ENCODE measurements around the gene HRH3. TPM values are rescaled to one million over a fixed set of nuclear protein-coding genes. Genes with fewer than 3 reads are reported as not detected.

The HRH3 gene
- total RNA-seq, 1 donor from 2014 or later = 0.09 TPM

DNA sequence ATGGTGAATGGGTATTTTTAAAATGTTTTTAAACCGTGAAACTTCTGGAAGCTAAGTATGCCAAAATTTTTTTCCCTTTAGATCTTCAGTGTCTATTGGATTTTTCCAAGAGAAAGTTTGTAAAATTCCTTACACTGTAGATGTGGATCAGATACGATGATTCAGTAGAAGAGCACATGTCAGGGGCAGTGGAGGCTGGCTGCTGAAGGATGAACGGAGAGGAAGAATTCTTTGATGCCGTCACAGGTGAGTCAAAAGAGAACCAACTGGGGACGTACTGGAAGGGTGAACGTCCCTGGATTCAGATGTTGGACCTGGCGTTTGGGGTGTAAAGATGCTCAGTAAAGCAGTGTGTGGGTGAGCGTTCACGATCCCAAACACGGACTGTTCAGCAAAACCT lies 35.9 kb upstream of the HRH3 start:
- no peaks in the 10 kb centered on the region for H3F3A ChIP-seq (ENCODE audit: low read depth)
- H3K9ac ChIP-seq = no peak overlapping the region
- no peak for DNase-seq (ENCODE audit: low spot score)
- peaks cover 7% of the 10 kb centered on the region for H3K4me1 ChIP-seq
- H3K27ac ChIP-seq = no peak overlapping the region
- H3K27ac Mint-ChIP-seq = no peak overlapping the region
- no peak overlapping the region for H3K4me3 Mint-ChIP-seq
- no peaks in the 10 kb centered on the region for H3K27me3 ChIP-seq
- H3K79me2 ChIP-seq (ENCODE audit: low read depth) = peaks cover 36% of the 10 kb centered on the region
- H3K36me3 ChIP-seq = no peaks in the 10 kb centered on the region
- no peaks in the 10 kb centered on the region for H3K9me3 ChIP-seq (ENCODE audit: low read depth)
- peaks cover 71% of the 10 kb centered on the region for H4K20me1 ChIP-seq (ENCODE audit: low read depth)
- TF ChIP-seq EZH2phosphoT487 (IDR thresholded peaks at IDR 0.05) (no peak), EZH2 (IDR thresholded peaks at IDR 0.05) (no peak)
- TF ChIP-seq, protein P1, sequence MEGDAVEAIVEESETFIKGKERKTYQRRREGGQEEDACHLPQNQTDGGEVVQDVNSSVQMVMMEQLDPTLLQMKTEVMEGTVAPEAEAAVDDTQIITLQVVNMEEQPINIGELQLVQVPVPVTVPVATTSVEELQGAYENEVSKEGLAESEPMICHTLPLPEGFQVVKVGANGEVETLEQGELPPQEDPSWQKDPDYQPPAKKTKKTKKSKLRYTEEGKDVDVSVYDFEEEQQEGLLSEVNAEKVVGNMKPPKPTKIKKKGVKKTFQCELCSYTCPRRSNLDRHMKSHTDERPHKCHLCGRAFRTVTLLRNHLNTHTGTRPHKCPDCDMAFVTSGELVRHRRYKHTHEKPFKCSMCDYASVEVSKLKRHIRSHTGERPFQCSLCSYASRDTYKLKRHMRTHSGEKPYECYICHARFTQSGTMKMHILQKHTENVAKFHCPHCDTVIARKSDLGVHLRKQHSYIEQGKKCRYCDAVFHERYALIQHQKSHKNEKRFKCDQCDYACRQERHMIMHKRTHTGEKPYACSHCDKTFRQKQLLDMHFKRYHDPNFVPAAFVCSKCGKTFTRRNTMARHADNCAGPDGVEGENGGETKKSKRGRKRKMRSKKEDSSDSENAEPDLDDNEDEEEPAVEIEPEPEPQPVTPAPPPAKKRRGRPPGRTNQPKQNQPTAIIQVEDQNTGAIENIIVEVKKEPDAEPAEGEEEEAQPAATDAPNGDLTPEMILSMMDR (IDR thresholded peaks at IDR 0.05) = no peak
- H3K4me3 ChIP-seq = no peak overlapping the region
- H3K4me2 ChIP-seq = no peak overlapping the region
- no peaks in the 10 kb centered on the region for H3K9me3 Mint-ChIP-seq
- H3K4me1 Mint-ChIP-seq = peaks cover 13% of the 10 kb centered on the region
- peaks cover 2% of the 10 kb centered on the region for H3K27me3 Mint-ChIP-seq (ENCODE audit: insufficient read depth, low read depth)
- no peak overlapping the region for H2AFZ ChIP-seq (replicated peaks)
- H3K36me3 Mint-ChIP-seq = peaks cover 10% of the 10 kb centered on the region

DNA sequence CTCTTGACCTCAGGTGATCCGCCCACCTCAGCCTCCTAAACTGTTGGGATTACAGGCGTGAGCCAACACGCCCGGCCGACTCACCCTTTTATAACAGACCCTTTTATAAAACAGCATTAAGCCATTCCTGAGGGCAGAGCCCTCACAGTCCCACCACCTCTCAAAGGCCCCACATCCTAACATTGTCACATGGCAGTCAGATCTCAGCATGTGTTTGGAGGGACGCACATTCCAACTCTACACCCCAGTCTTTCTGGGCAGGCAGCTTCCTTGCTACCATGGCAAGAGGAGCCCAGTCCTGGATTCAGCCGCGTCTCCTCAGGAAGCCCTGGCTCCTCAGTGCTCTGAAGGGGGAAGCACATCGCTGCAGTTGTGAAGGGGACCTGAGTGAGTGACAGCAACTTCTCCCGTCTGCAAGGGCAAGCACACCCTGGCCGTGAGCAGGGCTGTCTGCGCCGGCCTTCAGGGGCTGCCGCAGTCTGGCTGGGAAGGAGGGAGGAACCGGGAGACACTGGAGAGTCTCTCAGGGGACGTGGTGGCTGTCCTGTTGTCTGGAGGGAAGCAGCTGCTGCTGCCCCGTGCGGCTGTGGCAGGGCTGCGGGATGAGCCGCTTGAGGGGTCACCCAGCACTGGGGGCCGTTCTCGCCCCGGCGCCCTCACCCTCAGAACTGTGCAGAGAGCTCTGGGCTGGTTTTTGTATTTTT lies 34.1 kb upstream of the HRH3 start:
- DNase-seq (ENCODE audit: low spot score) = peak; percentile 24
- H3K79me2 ChIP-seq (ENCODE audit: low read depth) = peaks cover 50% of the 10 kb centered on the region
- H3K9ac ChIP-seq = no peak overlapping the region
- TF ChIP-seq EZH2 (IDR thresholded peaks at IDR 0.05) (no peak), EZH2phosphoT487 (IDR thresholded peaks at IDR 0.05) (no peak)
- TF ChIP-seq, protein P1 (IDR thresholded peaks at IDR 0.05) = no peak
- peaks cover 73% of the 10 kb centered on the region for H4K20me1 ChIP-seq (ENCODE audit: low read depth)
- H3K27me3 ChIP-seq = no peaks in the 10 kb centered on the region
- peak overlapping the region; percentile 51 for H3K27ac ChIP-seq
- Mint-ChIP-seq H3K27me3 (ENCODE audit: insufficient read depth, low read depth) (peaks cover 3% of the 10 kb centered on the region), H3K4me1 (peaks cover 15% of the 10 kb centered on the region), H3K9me3 (no peaks in the 10 kb centered on the region), H3K4me3 (no peak overlapping the region), H3K27ac (peak overlapping the region; percentile 66), H3K36me3 (peaks cover 7% of the 10 kb centered on the region)
- no peak overlapping the region for H2AFZ ChIP-seq (replicated peaks)
- H3K9me3 ChIP-seq (ENCODE audit: low read depth) = no peaks in the 10 kb centered on the region
- H3F3A ChIP-seq (ENCODE audit: low read depth) = no peaks in the 10 kb centered on the region
- H3K4me3 ChIP-seq = no peak overlapping the region
- no peaks in the 10 kb centered on the region for H3K36me3 ChIP-seq
- H3K4me2 ChIP-seq = no peak overlapping the region
- peaks cover 7% of the 10 kb centered on the region for H3K4me1 ChIP-seq

DNA sequence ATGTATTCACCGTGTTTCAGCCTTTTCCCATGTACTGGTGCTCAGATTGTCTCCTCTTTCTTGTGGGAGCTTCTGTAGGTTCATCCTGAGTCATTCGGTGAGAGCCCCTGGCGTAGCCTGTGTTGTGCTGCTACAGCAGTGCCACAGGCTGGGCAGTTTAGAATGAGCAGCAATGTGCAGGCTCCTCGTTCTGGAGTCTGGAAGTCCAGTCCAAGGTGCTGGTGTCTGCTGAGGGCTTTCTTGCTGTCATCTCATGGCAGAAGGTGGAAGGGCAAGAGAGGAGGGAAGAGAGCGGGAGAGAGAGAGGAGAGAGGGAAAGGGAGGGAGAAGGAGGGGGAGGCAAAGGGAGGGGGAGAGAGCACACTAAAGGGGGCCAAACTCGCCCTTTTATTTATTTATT lies 33.3 kb upstream of the HRH3 start:
- Histone ChIP-seq H3K4me3 (no peak overlapping the region), H3K79me2 (ENCODE audit: low read depth) (peaks cover 56% of the 10 kb centered on the region), H3K36me3 (no peaks in the 10 kb centered on the region), H3K4me2 (no peak overlapping the region), H3K4me1 (peaks cover 7% of the 10 kb centered on the region), H2AFZ (replicated peaks) (no peak overlapping the region), H3K9me3 (ENCODE audit: low read depth) (no peaks in the 10 kb centered on the region), H4K20me1 (ENCODE audit: low read depth) (peaks cover 74% of the 10 kb centered on the region), H3K27me3 (no peaks in the 10 kb centered on the region), H3K9ac (no peak overlapping the region), H3F3A (ENCODE audit: low read depth) (no peaks in the 10 kb centered on the region), H3K27ac (no peak overlapping the region)
- H3K27me3 Mint-ChIP-seq (ENCODE audit: insufficient read depth, low read depth) = peaks cover 6% of the 10 kb centered on the region
- DNase-seq (ENCODE audit: low spot score) = no peak
- no peak overlapping the region for H3K4me3 Mint-ChIP-seq
- no peaks in the 10 kb centered on the region for H3K9me3 Mint-ChIP-seq
- H3K36me3 Mint-ChIP-seq = peaks cover 5% of the 10 kb centered on the region
- peak overlapping the region; percentile 17 for H3K27ac Mint-ChIP-seq
- TF ChIP-seq EZH2phosphoT487 (IDR thresholded peaks at IDR 0.05) = no peak
- TF ChIP-seq, protein P1 (IDR thresholded peaks at IDR 0.05) = no peak
- TF ChIP-seq EZH2 (IDR thresholded peaks at IDR 0.05) = no peak
- H3K4me1 Mint-ChIP-seq = peaks cover 15% of the 10 kb centered on the region
